Pons (tissue), 1 donor: ENCODE data around the gene ZNF101.
"Not testable (repeated sequence)": the region's sequence is repeated elsewhere in the genome, so short reads cannot be mapped to it uniquely, and the experiment has no call there.

Experiments used
- DNase-seq: peaks from one replicate; pipeline ENCODE4 v3.0.0-alpha.2; 2016; ENCODE audit warnings: low spot score

The ZNF101 gene

DNA sequence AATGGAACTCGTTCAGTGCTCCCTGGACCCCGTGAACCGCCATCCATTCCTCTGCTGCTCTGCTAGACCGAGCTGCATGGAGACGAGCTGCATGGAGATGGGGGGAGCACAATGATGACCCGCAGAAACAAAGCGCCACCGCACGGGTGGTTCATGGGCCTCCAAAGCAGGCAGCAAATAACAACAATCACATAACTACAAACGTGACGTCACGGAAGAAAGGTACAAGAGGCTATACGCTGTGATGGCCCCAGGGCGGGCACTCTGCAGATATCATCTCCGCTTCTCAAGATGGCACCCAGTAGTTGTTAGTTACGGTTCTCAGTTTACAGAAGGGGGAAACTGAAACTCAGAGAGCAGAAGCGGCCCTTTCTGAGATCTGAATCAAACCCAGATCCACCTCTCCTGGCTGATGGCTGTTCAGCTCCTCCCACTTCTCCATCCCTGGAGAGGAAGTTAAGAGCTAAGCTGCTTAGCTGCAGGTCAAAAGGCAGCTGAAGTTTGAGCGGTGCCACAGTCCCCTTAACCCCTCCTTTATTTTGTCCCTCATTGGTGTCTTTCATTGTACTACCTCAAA lies 6.9 kb upstream of the ZNF101 start:
- peak; percentile 66 for DNase-seq

DNA sequence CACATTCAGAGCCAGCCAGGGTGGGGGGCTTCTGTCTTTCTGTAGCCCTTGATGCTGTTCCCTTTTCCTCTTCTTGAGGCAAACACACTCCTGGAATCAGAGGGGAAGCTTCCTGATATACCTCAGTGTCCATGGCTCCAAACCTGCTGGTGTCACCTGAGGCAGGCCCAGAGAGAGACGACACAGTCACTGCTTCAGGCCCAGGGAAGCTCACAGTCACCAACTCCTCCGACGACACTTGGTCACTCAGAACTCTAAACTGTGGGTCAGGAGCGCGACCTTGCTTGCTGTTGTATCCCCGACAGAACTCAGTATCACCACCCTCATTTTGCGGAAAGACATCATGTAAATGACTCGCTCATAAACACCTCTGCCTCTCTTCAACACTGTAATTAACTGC lies 6.3 kb upstream of the ZNF101 start:
- no peak for DNase-seq

DNA sequence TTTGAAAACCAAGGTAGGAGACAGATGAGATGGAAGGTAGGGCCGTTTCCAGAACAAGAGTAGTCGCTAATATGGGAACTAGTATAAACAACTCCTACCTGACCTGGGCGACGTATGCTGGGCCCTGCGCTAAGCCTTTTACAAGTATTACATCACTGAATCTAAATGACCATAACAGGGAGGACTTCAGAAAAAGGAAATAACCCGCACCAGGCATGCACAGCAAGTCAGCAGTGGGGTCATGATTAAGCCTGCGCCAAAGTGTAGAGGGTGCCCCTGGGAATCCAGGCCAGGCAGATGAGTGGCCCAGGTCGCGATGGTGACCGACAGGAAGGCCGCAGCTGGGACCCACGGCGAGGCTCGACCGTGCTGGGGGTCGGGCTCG lies 5.8 kb upstream of the ZNF101 start:
- DNase-seq: no peak

GRCh38 chr19:19663256-19664120 lies 5.2 kb upstream of the ZNF101 start, which contains the start of gene ATP13A1:
TSS of gene ATP13A1 (minus strand) at chr19:19663676. CDS start at chr19:19663666, 10 bp downstream.
- peak; percentile 98 for DNase-seq

DNA sequence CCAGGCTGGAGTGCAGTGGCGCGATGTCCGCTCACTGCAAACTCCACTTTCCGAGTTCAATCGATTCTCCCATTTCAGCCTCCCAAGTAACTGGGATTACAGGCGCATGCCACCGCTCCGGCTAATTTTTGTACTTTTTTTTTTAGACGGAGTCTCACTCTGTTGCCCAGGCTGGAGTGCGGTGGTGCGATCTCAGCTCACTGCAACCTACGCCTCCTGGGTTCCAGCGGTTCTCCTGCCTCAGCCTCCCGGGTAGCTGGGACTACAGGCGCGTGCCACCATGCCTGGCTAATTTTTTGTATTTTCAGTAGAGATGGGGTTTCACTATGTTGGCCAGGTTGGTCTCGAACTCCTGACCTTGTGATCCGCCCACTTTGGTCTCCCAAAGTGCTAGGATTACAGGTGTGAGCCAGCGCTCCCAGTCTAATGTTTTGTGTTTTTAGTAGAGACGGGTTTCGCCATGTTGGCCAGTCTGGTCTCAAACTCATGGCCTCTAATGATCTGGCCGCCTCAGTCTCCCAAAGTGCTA lies 3.2 kb upstream of the ZNF101 start:
- DNase-seq: not testable (repeated sequence)

DNA sequence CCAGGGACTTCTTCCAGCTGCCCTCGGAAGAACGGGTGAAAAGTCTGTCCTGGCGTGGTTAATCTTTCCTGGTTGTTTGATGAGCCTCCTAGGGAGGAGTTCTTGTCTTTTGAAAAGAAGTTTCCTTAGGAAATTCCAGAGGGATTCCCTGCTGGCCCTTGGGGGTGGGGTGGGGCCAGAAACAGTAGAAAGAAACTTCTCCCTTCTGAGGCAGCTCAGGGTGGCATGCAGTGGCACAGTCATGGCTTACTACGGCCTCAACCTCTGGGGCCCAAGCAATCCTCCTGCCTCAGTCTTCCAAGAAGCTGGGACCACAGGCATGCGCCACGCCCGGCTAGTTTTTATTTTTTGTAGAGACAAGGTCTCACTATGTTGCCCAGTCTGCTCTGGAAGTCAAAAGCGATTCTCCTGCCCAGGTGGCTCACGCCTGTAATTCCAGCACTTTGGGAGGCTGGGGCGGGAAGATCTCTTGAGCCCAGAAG lies 1.5 kb downstream of the ZNF101 start:
- DNase-seq: no peak

DNA sequence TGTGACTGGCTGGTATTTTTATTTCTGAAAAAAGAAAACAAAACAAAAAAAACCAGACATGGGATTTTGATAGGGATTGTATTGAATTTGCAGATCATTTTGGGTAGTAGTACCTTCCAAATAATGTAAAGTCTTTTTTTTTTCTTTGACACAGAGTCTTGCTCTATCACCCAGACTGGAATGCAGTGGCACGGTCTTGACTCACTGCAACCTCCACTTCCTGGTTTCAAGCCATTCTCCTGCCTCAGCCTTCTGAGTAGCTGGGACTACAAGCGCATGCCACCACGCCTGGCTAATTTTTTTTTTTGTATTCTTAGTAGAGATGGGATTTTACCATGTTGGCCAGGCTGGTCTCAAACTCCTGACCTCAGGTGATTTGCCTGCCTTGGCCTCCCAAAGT lies 4.2 kb downstream of the ZNF101 start:
- no peak for DNase-seq

DNA sequence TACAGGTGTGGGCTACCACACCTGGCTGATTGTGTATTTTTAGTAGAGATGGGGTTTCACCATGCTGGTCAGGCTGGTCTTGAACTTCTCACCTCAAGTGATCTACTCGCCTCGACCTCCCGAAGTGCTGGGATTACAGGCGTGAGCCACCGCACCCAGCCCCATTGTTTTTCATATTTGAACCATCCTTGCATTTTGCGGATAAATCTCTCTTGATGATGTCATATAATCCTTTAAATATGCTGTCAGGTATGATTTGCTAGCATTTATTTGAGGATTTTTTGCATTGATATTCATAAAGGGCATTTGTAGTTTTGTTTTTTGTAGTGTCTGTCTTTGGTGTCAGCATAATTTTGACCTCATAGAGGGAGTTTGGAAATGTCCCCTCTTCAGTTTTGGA lies 5.7 kb downstream of the ZNF101 start:
- no peak for DNase-seq

GRCh38 chr19:19677579-19677978 lies 8.9 kb downstream of the ZNF101 start:
- DNase-seq: no peak

- no peak for DNase-seq
These were observed 10.8 kb downstream of the ZNF101 start for GRCh38 chr19:19679176-19680073.

DNA sequence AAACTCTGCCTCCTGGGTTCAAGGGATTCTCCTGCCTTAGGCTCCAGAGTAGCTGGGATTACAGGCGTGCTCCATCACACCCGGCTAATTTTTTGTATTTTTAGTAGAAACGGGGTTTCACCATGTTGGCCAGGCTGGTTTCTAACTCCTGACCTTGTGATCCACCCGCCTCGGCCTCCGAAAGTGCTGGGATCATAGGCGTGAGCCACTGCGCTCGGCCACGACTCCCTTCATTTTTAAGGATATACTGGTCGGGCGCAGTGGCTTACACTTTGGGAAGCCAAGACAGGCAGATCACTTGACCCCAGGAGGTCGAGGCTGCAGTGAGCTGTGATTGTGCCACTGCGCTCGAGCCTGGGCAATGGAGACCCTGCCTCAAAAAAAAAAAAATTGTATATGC lies 17.5 kb downstream of the ZNF101 start:
- not testable (repeated sequence) for DNase-seq

DNA sequence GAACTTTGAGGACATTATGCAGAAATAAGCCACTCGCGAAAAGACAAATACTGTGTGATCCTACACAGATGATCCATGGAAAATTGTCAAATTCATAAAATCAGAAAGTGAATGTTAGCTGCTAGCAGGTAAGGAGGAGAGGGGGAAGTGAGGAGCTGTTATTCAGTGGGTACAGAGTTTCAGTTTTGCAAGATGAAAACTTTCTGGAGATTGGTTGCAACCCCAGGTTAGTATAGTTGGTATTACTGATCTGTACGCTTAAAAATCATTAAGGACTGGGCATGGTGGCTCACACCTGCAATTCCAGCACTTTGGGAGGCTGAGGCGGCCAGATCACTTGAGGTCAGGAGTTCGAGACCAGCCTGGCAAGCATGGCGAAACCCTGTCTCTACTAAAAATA lies 17.9 kb downstream of the ZNF101 start:
- DNase-seq: no peak

GRCh38 chr19:19687090-19687489 lies 18.5 kb downstream of the ZNF101 start:
- DNase-seq: no peak

DNA sequence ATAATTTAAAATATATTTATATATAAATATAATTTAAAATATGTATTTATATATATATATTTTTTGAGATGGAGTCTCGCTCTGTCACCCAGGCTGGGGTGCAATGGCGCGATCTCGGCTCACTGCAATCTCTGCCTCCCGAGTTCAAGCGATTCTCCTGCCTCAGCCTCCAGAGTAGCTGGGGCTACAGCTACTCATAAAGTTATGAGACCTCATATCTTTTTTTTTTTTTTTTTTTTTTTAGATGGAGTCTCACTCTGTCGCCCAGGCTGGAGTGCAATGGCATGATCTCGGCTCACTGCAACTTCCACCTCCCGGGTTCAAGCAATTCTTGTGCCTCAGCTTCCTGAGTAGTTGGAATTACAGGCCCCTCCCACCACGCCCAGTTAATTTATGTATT lies 20.4 kb downstream of the ZNF101 start:
- not testable (repeated sequence) for DNase-seq

DNA sequence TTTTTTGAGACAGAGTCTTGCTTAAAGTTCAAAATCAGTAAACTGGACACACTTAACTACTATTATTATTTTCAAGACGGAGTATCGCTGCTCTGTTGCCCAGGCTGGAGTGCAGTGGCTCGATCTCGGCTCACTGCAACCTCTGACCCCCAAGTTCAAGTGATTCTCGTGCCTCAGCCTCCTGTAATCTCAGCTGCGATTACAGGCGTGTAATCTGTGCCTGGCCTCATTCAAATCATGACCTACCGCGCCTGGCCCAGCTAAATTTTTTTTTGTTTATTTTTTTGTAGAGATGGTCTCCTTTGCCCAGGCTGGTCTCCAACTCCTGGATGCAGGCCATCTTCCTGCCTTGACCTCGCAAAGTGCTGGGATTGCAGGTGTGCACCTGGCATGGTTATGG lies 23.0 kb downstream of the ZNF101 start:
- DNase-seq: no peak

DNA sequence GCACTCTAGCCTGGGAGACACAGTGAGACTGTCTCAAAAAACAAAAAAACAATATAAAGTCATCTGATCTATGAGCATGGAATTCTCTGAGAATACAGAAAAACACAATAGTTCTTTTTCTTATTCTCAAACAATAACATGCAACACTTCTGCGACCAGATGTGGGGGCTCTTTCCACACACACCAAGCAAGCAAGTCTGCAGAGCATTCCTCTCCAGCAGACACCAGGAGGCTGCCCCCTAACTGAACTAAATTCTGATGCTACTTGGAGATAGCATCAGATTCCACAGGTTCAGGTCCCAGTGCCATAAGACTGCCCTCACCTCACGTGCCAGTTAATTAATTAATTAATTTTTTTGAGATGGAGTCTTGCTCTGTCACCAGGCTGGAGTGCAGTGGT lies 27.7 kb downstream of the ZNF101 start:
- no peak for DNase-seq

GRCh38 chr19:19697589-19697988 lies 28.9 kb downstream of the ZNF101 start:
- DNase-seq: no peak

GRCh38 chr19:19700493-19700892 lies 31.9 kb downstream of the ZNF101 start:
- not testable (repeated sequence) for DNase-seq

GRCh38 chr19:19704836-19705235 lies 36.2 kb downstream of the ZNF101 start:
- no peak for DNase-seq

GRCh38 chr19:19710506-19710905 lies 41.9 kb downstream of the ZNF101 start:
- no peak for DNase-seq

DNA sequence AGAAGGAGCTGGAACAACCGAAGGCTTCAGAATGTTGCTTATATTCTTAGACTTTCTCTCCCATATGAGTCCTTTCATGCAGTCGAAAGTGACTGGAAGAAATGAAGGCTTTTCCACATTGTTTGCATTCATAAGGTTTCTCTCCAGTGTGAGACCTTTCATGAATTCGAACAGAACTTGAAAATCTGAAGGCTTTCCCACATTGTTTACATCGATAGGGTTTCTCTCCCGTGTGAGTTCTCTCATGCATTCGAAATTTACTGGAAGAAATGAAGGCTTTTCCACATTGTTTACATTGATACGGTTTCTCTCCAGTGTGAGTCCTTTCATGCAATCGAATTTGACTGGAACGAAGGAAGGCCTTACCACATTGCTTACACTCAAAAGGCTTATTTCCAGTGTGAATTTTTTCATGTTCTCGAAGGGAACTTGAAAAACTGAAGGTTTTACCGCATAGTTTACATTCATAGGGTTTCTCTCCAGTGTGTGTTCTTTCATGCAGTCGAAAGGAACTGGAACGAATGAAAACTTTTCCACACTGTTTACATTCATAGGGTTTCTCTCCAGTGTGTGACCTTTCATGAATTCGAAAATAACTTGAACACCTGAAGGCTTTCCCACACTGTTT lies 42.8 kb downstream of the ZNF101 start:
- no peak for DNase-seq
